Mesothelial cell of epicardium (in vitro differentiated cells): Measurements from ENCODE around the gene COMT. TPM values are rescaled to one million over a fixed set of nuclear protein-coding genes. Genes with fewer than 3 reads are reported as not detected.

ENCODE experiments used
- DNase-seq, 2 experiments: peaks; one replicate each; pipeline ENCODE4 v3.0.0; 2021; ENCODE audit warnings: low spot score in 2 of 2; ENCODE audit not compliant: unreplicated experiment in 2 of 2
- H3K27ac Mint-ChIP-seq: 2 replicates; pipeline ENCODE4 v1.8.0; 2021; ENCODE audit warnings: mixed read lengths
- H3K27me3 Mint-ChIP-seq: 2 replicates; pipeline ENCODE4 v1.8.0; 2021; ENCODE audit warnings: low read depth, mixed read lengths
- H3K36me3 Mint-ChIP-seq: 2 replicates; pipeline ENCODE4 v1.8.0; 2021; ENCODE audit warnings: mixed read lengths
- H3K4me1 Mint-ChIP-seq: 2 replicates; pipeline ENCODE4 v1.8.0; 2021; ENCODE audit warnings: mixed read lengths
- H3K4me3 Mint-ChIP-seq: 2 replicates; pipeline ENCODE4 v1.8.0; 2021; ENCODE audit warnings: mild to moderate bottlenecking, moderate library complexity, mixed read lengths
- H3K9me3 Mint-ChIP-seq: 2 replicates; pipeline ENCODE4 v1.8.0; 2021; ENCODE audit warnings: mixed read lengths
- CTCF ChIP-seq: fragments of 200-600 bp; sonication (generic); IDR thresholded peaks from one replicate; pipeline ENCODE4 v1.5.0; 2021; ENCODE audit warnings: antibody characterized with exemption; ENCODE audit not compliant: unreplicated experiment
- total RNA-seq: library from RNA; stranded (reverse); gene quantifications from 3 replicates; pipeline ENCODE4 v1.2.1, GENCODE V29; 2021

Gene COMT
- total RNA-seq, 1 donor from 2014 or later: 93.5 TPM

- H3K4me1 Mint-ChIP-seq: peaks cover 3% of the 10 kb centered on the region
- H3K27me3 Mint-ChIP-seq: no peaks in the 10 kb centered on the region
- H3K9me3 Mint-ChIP-seq: no peaks in the 10 kb centered on the region
- no peak for TF ChIP-seq CTCF
- H3K4me3 Mint-ChIP-seq: no peak overlapping the region
- H3K36me3 Mint-ChIP-seq: peaks cover 8% of the 10 kb centered on the region
- no peak for DNase-seq
- no peak overlapping the region for H3K27ac Mint-ChIP-seq
Observed at GRCh38 chr22:19972652-19973550, 31.3 kb downstream of the COMT start.

DNA sequence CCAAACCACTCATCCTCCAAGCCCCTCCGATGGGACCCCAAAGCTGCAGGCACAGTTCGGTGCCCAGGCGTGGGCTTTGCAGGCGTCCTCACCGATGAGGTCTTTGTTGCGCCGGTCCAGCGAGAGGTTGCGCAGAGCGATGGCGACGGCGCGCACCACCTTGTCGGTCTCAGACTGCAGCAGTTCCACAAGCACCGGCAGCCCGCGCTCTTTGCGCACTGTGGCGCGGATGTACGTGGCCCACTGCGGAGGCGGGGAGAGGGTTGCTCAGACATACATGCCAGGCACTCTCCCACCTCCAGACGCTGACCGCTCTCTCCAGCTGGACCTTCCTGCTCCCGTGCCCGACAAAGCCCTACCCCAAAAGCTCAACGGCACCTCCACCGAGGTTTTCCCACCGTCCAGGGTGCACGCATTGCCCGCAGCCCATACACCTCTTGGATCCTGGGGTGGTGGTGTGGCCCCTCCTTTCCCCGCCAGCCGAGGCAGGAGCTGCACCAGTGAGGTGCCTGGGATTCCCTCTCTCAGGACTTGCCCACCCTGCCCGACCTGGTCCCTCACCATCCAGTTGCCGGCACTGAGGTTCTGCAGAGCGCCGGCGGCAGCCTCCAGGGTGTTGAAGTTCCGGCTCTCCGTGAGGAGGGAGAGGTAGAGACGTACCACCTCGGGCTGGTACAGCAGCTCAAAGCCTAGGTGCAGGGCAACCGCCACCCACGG lies 32.1 kb downstream of the COMT start:
- DNase-seq: no peak
- Mint-ChIP-seq H3K4me1 (peaks cover 3% of the 10 kb centered on the region), H3K9me3 (no peaks in the 10 kb centered on the region), H3K27ac (no peak overlapping the region), H3K36me3 (peaks cover 8% of the 10 kb centered on the region), H3K4me3 (no peak overlapping the region), H3K27me3 (no peaks in the 10 kb centered on the region)
- no peak for TF ChIP-seq CTCF

GRCh38 chr22:19974268-19974861 lies 32.8 kb downstream of the COMT start:
- H3K27ac Mint-ChIP-seq: no peak overlapping the region
- no peak for DNase-seq

GRCh38 chr22:19974935-19975706 lies 33.5 kb downstream of the COMT start:
- no peaks in the 10 kb centered on the region for H3K27me3 Mint-ChIP-seq

More at GRCh38 chr22:19974268-19974861, 32.8 kb downstream of the COMT start:
- H3K27me3 Mint-ChIP-seq: no peaks in the 10 kb centered on the region
- H3K4me1 Mint-ChIP-seq: peaks cover 3% of the 10 kb centered on the region
- peaks cover 11% of the 10 kb centered on the region for H3K36me3 Mint-ChIP-seq
- TF ChIP-seq CTCF: no peak
- no peak overlapping the region for H3K4me3 Mint-ChIP-seq
- H3K9me3 Mint-ChIP-seq: no peaks in the 10 kb centered on the region

More at GRCh38 chr22:19974935-19975706, 33.5 kb downstream of the COMT start:
- H3K4me3 Mint-ChIP-seq: no peak overlapping the region
- no peak for TF ChIP-seq CTCF
- H3K4me1 Mint-ChIP-seq: peaks cover 3% of the 10 kb centered on the region
- no peaks in the 10 kb centered on the region for H3K9me3 Mint-ChIP-seq
- H3K27ac Mint-ChIP-seq: peak overlapping the region; percentile 27
- DNase-seq: no peak
- H3K36me3 Mint-ChIP-seq: peaks cover 11% of the 10 kb centered on the region
